Osteocyte (in vitro differentiated cells): Measurements from ENCODE around the gene FAM13A. TPM values are rescaled to one million over a fixed set of nuclear protein-coding genes. Genes with fewer than 3 reads are reported as not detected.

Experiments
- DNase-seq: peaks from one replicate; pipeline ENCODE4 v3.0.0; 2021; ENCODE audit warnings: mixed read lengths; ENCODE audit not compliant: unreplicated experiment; ENCODE audit errors: extremely low spot score
- H3K27ac Mint-ChIP-seq: one replicate; pipeline ENCODE4 v1.8.0; 2021; ENCODE audit warnings: mild to moderate bottlenecking, mixed read lengths; ENCODE audit not compliant: unreplicated experiment
- H3K27me3 Mint-ChIP-seq: one replicate; pipeline ENCODE4 v1.8.0; 2021; ENCODE audit warnings: mixed read lengths; ENCODE audit not compliant: unreplicated experiment
- H3K36me3 Mint-ChIP-seq: one replicate; pipeline ENCODE4 v1.8.0; 2021; ENCODE audit warnings: mixed read lengths; ENCODE audit not compliant: unreplicated experiment
- H3K4me1 Mint-ChIP-seq: one replicate; pipeline ENCODE4 v1.8.0; 2021; ENCODE audit warnings: mixed read lengths; ENCODE audit not compliant: unreplicated experiment
- H3K4me3 Mint-ChIP-seq: one replicate; pipeline ENCODE4 v1.8.0; 2021; ENCODE audit warnings: mild to moderate bottlenecking, moderate library complexity, mixed read lengths; ENCODE audit not compliant: unreplicated experiment
- H3K9me3 Mint-ChIP-seq: one replicate; pipeline ENCODE4 v1.8.0; 2021; ENCODE audit warnings: mixed read lengths; ENCODE audit not compliant: unreplicated experiment
- total RNA-seq: library from RNA; stranded (reverse); gene quantifications from 2 replicates; pipeline ENCODE4 v1.2.1, GENCODE V29; 2021
- TF ChIP-seq, protein P1 (sequence below): fragments of 200-600 bp; sonication (generic); IDR thresholded peaks from 2 replicates; pipeline ENCODE4 v1.5.0; 2021; ENCODE audit warnings: antibody characterized with exemption, mild to moderate bottlenecking, moderate library complexity

FAM13A gene
- total RNA-seq, 1 donor from 2014 or later: 18.5 TPM

GRCh38 chr4:88812420-88812819, 244.6 kb downstream of the FAM13A start:
- TF ChIP-seq, protein P1, sequence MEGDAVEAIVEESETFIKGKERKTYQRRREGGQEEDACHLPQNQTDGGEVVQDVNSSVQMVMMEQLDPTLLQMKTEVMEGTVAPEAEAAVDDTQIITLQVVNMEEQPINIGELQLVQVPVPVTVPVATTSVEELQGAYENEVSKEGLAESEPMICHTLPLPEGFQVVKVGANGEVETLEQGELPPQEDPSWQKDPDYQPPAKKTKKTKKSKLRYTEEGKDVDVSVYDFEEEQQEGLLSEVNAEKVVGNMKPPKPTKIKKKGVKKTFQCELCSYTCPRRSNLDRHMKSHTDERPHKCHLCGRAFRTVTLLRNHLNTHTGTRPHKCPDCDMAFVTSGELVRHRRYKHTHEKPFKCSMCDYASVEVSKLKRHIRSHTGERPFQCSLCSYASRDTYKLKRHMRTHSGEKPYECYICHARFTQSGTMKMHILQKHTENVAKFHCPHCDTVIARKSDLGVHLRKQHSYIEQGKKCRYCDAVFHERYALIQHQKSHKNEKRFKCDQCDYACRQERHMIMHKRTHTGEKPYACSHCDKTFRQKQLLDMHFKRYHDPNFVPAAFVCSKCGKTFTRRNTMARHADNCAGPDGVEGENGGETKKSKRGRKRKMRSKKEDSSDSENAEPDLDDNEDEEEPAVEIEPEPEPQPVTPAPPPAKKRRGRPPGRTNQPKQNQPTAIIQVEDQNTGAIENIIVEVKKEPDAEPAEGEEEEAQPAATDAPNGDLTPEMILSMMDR: no peak
- Mint-ChIP-seq H3K36me3 (peaks cover 2% of the 10 kb centered on the region), H3K27me3 (no peaks in the 10 kb centered on the region), H3K9me3 (no peaks in the 10 kb centered on the region), H3K27ac (no peak overlapping the region), H3K4me1 (peaks cover 8% of the 10 kb centered on the region), H3K4me3 (no peak overlapping the region)
- DNase-seq: no peak

GRCh38 chr4:88811904-88812303, 245.1 kb downstream of the FAM13A start:
- Mint-ChIP-seq H3K27ac (no peak overlapping the region), H3K9me3 (no peaks in the 10 kb centered on the region), H3K4me1 (peaks cover 8% of the 10 kb centered on the region), H3K27me3 (no peaks in the 10 kb centered on the region), H3K4me3 (no peak overlapping the region), H3K36me3 (peaks cover 2% of the 10 kb centered on the region)
- no peak for DNase-seq
- TF ChIP-seq, protein P1: no peak

DNA sequence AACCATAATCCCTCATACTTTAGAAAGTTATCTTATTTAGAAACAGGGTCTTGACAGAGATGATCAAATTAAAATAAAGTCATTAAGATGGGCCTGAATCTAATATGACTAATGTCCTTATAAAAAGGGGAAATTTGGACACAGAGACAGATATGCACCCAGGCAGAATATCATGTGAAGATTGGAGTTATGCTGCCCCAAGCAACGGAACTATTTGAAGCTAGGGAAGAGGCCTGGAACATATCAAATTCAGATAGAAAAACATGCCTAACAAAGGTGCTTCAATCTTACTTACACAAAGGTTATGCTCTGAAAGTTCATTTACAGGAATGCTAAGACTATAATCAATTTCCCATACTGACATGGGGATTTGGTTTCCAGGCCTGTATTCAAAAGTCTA, 246.7 kb downstream of the FAM13A start:
- Mint-ChIP-seq H3K27me3 (no peaks in the 10 kb centered on the region), H3K9me3 (no peaks in the 10 kb centered on the region), H3K27ac (no peak overlapping the region), H3K36me3 (peaks cover 2% of the 10 kb centered on the region), H3K4me1 (peaks cover 8% of the 10 kb centered on the region), H3K4me3 (no peak overlapping the region)
- no peak for DNase-seq
- TF ChIP-seq, protein P1: no peak

DNA sequence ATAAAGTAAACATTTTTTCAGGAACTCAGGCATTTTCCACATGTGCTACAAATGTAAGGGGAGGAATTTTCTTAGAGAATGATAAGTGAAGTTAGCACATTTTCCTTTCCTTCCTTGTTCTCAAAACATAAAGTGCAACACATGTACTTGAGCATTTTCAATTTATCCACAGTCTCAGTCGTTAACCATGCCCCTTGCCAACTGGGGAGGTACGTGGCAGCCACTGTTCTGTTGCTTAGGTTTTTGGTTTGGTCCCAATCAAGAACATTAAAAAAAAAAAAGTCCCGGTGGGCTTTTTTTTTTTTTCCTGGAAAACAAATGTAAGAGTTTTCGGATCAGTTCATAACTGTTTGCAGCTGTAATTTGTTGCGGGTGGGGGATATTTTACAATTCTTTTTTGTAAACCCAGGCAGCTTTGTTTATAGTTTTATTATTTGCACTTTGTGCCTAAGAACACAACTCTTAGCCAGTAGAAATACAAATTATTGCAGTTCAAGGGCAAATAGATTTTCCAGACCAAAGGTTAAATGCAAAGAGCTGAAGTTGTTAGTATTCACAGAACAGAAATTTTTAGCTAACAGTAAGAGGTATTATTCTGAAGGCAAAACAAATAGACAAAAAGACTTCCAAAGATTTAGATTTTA, 247.3 kb downstream of the FAM13A start:
- H3K9me3 Mint-ChIP-seq: no peaks in the 10 kb centered on the region
- H3K4me3 Mint-ChIP-seq: no peak overlapping the region
- H3K27ac Mint-ChIP-seq: peak overlapping the region; percentile 51
- no peaks in the 10 kb centered on the region for H3K27me3 Mint-ChIP-seq
- TF ChIP-seq, protein P1: no peak
- H3K4me1 Mint-ChIP-seq: peaks cover 8% of the 10 kb centered on the region
- peaks cover 2% of the 10 kb centered on the region for H3K36me3 Mint-ChIP-seq
- no peak for DNase-seq

GRCh38 chr4:88809101-88809500, 247.9 kb downstream of the FAM13A start:
- H3K9me3 Mint-ChIP-seq: no peaks in the 10 kb centered on the region
- no peaks in the 10 kb centered on the region for H3K27me3 Mint-ChIP-seq
- TF ChIP-seq, protein P1: no peak
- H3K4me1 Mint-ChIP-seq: peaks cover 8% of the 10 kb centered on the region
- no peak for DNase-seq
- H3K36me3 Mint-ChIP-seq: peaks cover 2% of the 10 kb centered on the region
- no peak overlapping the region for H3K4me3 Mint-ChIP-seq
- peak overlapping the region; percentile 51 for H3K27ac Mint-ChIP-seq
